Testis (tissue), 2 donors: ENCODE results near the gene TRABD2B.

Source experiments
- CTCF ChIP-seq, 3 experiments: fragments of 450-650 bp in 2 of 3; fragments of 200-600 bp in 1 of 3; sonication (generic) in 1 of 3; IDR thresholded peaks; one replicate each; pipeline ENCODE4 v1.5.1; 2016 to 2019; ENCODE audit warnings: antibody characterized with exemption in 3 of 3, mild to moderate bottlenecking in 2 of 3, moderate library complexity in 1 of 3
- POLR2A ChIP-seq: fragments of 450-650 bp; IDR thresholded peaks from one replicate; pipeline ENCODE4 v1.6.1; 2017; ENCODE audit warnings: antibody characterized with exemption, mild to moderate bottlenecking, moderate library complexity

GRCh38 chr1:47782414-47783166, 214.6 kb downstream of the TRABD2B start:
- TF ChIP-seq CTCF (IDR thresholded peaks at IDR 0.05) (no peak), POLR2A (no peak)
